ENCODE data around the gene MYPOP. TPM values are rescaled to one million over a fixed set of nuclear protein-coding genes. Genes with fewer than 3 reads are reported as not detected.

MYPOP gene
- total RNA-seq, 1 experiment from 2014 or later: 9.0 TPM

- TF ChIP-seq CTCF (conservative IDR thresholded peaks at IDR 0.05): no peak
- H3K9ac ChIP-seq (ENCODE audit: extremely low read depth, insufficient read length, low read length): no peak overlapping the region
- H3K27me3 Mint-ChIP-seq (ENCODE audit: low read depth): peaks cover 56% of the 10 kb centered on the region
Measured at GRCh38 chr19:45934551-45935230, 32.3 kb upstream of the MYPOP start.

More at GRCh38 chr19:45934551-45935230, 32.3 kb upstream of the MYPOP start:
- Mint-ChIP-seq H3K4me1 (peaks cover 7 to 34% of the 10 kb centered on the region in 2 experiments; a peak in 3 of 4 replicates), H3K4me3 (no peak overlapping the region), H3K36me3 (ENCODE audit: insufficient read depth in 1 of 3, low read depth in 3 of 3) (peaks cover 0 to 5% (median 0%) of the 10 kb centered on the region in 3 experiments; a peak in 2 of 7 replicates), H3K27ac (no peak overlapping the region), H3K9me3 (no peaks in the 10 kb centered on the region; a peak in 1 of 5 replicates)
- H2AFZ ChIP-seq (ENCODE audit: low read length): no peak overlapping the region
- no peak overlapping the region for H2BK12ac ChIP-seq (ENCODE audit: insufficient read length, low read depth, low read length)
- H2BK15ac ChIP-seq (ENCODE audit: low read depth, low read length): no peak overlapping the region
- no peaks in the 10 kb centered on the region for H3K23me2 ChIP-seq (ENCODE audit: insufficient read length, low read depth, low read length, poor library complexity, severe bottlenecking)
- no peak overlapping the region for H2AK5ac ChIP-seq (ENCODE audit: insufficient read length, low read length)
- no peak overlapping the region for H3K14ac ChIP-seq (ENCODE audit: insufficient read depth, low read length)
- no peak overlapping the region for H3K18ac ChIP-seq (ENCODE audit: insufficient read length, low read depth, low read length)
- H4K20me1 ChIP-seq (ENCODE audit: control insufficient read depth, insufficient read depth, insufficient read length): no peaks in the 10 kb centered on the region
- H3T11ph ChIP-seq (ENCODE audit: low read length): no peak overlapping the region
- no peak overlapping the region for H3K4ac ChIP-seq (ENCODE audit: low read depth, low read length)
- no peaks in the 10 kb centered on the region for H3K79me2 ChIP-seq (ENCODE audit: insufficient read depth, low read length)
- no peaks in the 10 kb centered on the region for H3K79me1 ChIP-seq (ENCODE audit: insufficient read depth, low read depth, low read length, poor library complexity, severe bottlenecking)
- no peaks in the 10 kb centered on the region for H3K27me3 ChIP-seq (ENCODE audit: insufficient read depth, low read length)
- WGBS (ENCODE audit: extremely low coverage, insufficient read length, low lambda C conversion rate): no CpG with 5 or more reads among the region's 19 CpGs
- H3K27ac ChIP-seq (ENCODE audit: insufficient read length, low read depth, low read length): no peak overlapping the region
- no peak overlapping the region for H2BK5ac ChIP-seq (ENCODE audit: insufficient read length, low read length)
- no peaks in the 10 kb centered on the region for H3K9me3 ChIP-seq (ENCODE audit: control insufficient read depth, low read depth, low read length)
- no peak overlapping the region for H4K5ac ChIP-seq (ENCODE audit: insufficient read length, low read depth, low read length)
- DNase-seq: no peak
- no peak overlapping the region for H4K8ac ChIP-seq (replicated peaks; ENCODE audit: insufficient read length, low read depth, low read length)
- H3K56ac ChIP-seq (ENCODE audit: insufficient read length, low read depth, low read length): no peak overlapping the region
- no peak overlapping the region for H3K23ac ChIP-seq (ENCODE audit: insufficient read length, low read depth, low read length)
- H3K4me2 ChIP-seq (ENCODE audit: insufficient read depth, insufficient read length, low read length): no peak overlapping the region
- H3K4me1 ChIP-seq (ENCODE audit: insufficient read depth, low read length): no peaks in the 10 kb centered on the region
- H2BK120ac ChIP-seq (ENCODE audit: low read depth, low read length, poor library complexity, severe bottlenecking): no peak overlapping the region
- no peak overlapping the region for H2BK20ac ChIP-seq (ENCODE audit: low read depth, low read length, poor library complexity, severe bottlenecking)
- H4K91ac ChIP-seq (ENCODE audit: insufficient read length, low read depth, low read length): no peak overlapping the region
